Nephron (organoid): ENCODE results near the gene PIK3R5.
A peak's percentile ranks its signal among the peaks of the same experiment; 100 is the strongest.
"Not testable (repeated sequence)": the region's sequence is repeated elsewhere in the genome, so short reads cannot be mapped to it uniquely, and the experiment has no call there.

Experiments used
- H3K27ac Mint-ChIP-seq, 3 experiments: 2 replicates each; pipeline ENCODE4 v1.8.0; 2020; ENCODE audit warnings: mixed read lengths in 3 of 3, mild to moderate bottlenecking in 2 of 3, moderate library complexity in 1 of 3
- H3K27me3 Mint-ChIP-seq: 2 replicates; pipeline ENCODE4 v1.8.0; 2021; ENCODE audit warnings: low read depth, mild to moderate bottlenecking, moderate library complexity, mixed read lengths
- H3K36me3 Mint-ChIP-seq: 2 replicates; pipeline ENCODE4 v1.8.0; 2020; ENCODE audit warnings: low read depth, mixed read lengths
- H3K4me1 Mint-ChIP-seq: 2 replicates; pipeline ENCODE4 v1.8.0; 2020; ENCODE audit warnings: mixed read lengths
- H3K4me3 Mint-ChIP-seq, 3 experiments: 2 replicates each; pipeline ENCODE4 v1.8.0; 2020; ENCODE audit warnings: mild to moderate bottlenecking in 3 of 3, mixed read lengths in 3 of 3, moderate library complexity in 2 of 3
- H3K9me3 Mint-ChIP-seq: 2 replicates; pipeline ENCODE4 v1.8.0; 2020; ENCODE audit warnings: mixed read lengths
- TF ChIP-seq, protein P1 (sequence below), 3 experiments: fragments of 200-600 bp; sonication (generic); IDR thresholded peaks; one replicate each; pipeline ENCODE4 v1.5.0; 2021; ENCODE audit warnings: antibody characterized with exemption in 3 of 3; ENCODE audit not compliant: unreplicated experiment in 3 of 3

Gene PIK3R5

DNA sequence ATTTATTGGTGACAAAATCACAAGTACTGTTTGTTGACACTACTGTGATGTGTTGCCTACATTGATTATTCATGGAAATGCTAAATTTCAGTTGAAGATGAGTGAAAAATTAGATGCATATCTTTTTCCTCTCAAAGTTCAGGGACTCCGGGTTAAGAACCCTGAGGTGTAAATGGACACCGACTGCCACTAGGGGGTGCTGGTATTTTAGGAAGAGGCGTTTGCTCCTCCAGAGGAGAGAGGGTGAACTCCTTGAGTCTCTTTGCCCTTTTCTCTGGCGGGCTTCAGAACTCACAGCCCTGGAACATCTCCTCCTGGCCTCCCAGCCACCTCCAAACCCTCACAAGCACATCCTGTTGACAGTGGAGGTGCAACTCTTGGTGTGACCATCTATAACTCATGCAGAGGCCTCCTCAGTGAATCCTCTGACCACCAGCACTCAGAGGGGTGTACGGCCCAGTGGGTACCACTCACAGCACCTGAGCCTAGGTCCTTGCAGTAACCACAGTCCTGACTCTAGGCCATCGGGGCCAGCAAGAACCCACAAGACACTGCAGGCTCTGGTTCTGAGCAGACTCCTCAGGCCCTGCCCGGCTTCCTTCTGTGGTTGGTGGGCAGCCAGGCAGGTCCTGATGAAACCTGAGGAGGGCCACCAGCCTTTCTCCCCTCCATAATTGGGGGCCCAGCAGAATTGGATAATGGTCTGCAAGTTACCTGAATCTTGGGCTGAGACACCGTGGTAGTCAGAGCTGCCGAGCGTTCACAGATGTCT is 26.2 kb upstream of the PIK3R5 start:
- H3K9me3 Mint-ChIP-seq, result peaks cover 5% of the 10 kb centered on the region
- no peaks in the 10 kb centered on the region for H3K36me3 Mint-ChIP-seq

DNA sequence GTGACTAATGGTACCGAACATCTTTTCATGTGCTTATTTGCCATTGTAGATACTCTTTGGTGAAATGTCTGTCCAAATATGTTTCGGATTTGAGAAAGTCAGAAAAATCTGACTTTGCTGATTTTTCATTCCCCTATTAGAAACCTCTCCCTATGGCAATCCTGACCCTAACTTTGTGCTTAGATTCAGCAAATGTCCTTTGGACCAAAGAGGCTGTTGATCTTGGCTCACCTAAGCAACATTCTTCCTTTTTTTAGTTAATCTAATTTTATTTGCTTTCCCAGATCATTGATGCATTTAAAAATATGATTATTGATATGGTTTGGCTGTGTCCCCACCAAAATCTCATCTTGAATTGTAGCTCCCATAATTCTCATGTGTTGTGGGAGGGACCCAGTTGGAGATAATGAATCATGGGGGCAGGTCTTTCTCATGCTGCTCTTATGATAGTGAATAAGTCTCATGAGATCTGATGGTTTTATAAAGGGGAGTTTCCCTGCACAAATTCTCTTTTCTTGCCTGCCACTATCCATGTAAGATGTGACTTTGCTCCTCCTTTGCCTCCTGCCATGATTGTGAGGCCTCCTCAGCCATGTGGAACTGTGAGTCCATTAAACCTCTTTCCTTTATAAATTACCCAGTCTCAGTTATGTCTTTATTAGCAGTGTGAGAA is 22.9 kb upstream of the PIK3R5 start:
- not testable (repeated sequence) for H3K4me3 Mint-ChIP-seq, H3K4me1 Mint-ChIP-seq, H3K27ac Mint-ChIP-seq, H3K36me3 Mint-ChIP-seq, H3K27me3 Mint-ChIP-seq
- peaks cover 24% of the 10 kb centered on the region for H3K9me3 Mint-ChIP-seq

More for the DNA sequence above, 26.2 kb upstream of the PIK3R5 start:
- TF ChIP-seq, protein P1, sequence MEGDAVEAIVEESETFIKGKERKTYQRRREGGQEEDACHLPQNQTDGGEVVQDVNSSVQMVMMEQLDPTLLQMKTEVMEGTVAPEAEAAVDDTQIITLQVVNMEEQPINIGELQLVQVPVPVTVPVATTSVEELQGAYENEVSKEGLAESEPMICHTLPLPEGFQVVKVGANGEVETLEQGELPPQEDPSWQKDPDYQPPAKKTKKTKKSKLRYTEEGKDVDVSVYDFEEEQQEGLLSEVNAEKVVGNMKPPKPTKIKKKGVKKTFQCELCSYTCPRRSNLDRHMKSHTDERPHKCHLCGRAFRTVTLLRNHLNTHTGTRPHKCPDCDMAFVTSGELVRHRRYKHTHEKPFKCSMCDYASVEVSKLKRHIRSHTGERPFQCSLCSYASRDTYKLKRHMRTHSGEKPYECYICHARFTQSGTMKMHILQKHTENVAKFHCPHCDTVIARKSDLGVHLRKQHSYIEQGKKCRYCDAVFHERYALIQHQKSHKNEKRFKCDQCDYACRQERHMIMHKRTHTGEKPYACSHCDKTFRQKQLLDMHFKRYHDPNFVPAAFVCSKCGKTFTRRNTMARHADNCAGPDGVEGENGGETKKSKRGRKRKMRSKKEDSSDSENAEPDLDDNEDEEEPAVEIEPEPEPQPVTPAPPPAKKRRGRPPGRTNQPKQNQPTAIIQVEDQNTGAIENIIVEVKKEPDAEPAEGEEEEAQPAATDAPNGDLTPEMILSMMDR (IDR thresholded peaks at IDR 0.05; ENCODE audit: unreplicated experiment in 3 of 3), result peak; percentile 53 to 68 (median 60)
- Mint-ChIP-seq H3K4me1 (peaks cover 10% of the 10 kb centered on the region), H3K4me3 (no peak overlapping the region), H3K27me3 (peaks cover 14% of the 10 kb centered on the region), H3K27ac (no peak overlapping the region)

DNA sequence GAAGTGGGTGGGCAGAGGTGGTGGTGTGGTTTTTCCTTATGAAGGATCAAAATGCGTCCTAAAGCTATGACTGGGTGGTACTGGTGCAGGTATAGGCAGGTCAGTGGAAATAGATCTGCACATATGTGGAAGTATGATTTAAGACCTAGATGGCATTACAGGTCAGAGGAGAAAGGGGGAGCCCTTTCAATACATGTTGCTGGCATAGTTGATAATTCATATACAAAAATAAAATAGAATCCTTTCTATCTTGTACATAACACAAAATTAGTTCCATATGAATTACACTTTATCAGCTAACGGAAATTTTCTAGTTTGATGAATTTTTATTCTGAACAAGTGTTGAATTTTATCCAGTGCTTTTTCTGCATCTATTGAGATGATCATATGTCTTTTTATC is 20.8 kb upstream of the PIK3R5 start:
- Mint-ChIP-seq H3K36me3 (no peaks in the 10 kb centered on the region), H3K9me3 (peaks cover 23% of the 10 kb centered on the region), H3K27me3 (no peaks in the 10 kb centered on the region), H3K4me1 (no peaks in the 10 kb centered on the region), H3K27ac (no peak overlapping the region), H3K4me3 (no peak overlapping the region)
- TF ChIP-seq, protein P1 (IDR thresholded peaks at IDR 0.05; ENCODE audit: unreplicated experiment in 3 of 3), result no peak

DNA sequence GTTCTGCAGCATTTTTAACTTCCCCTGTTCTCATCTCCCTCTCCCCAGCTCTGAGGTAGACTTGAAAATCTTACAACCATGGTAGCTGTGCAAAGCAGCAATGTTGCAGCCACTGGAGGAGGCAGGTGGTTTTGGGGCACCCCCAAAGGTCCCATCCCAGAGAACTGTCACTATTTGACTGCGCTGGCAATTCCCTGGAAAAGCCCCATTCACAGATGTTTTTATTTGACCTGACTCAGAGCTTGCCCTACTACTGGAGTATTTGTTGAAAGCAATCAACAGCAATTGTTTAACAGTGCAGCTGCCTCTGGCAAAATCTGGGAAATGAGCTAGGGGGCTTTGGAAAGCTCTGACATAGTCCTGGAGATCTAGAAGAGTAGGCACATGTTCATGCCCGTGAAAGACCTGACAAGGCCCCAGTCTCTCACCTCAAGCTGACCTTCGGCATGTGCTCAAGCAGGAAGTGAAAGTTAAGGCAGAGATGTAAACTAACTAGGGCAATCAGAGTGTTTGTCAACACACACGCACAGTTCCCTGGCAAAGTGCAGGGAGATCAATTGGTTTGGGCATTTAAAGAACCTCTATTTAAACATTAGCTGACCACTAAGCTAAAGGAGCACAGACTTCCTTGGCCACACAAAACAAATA is 19.7 kb upstream of the PIK3R5 start:
- TF ChIP-seq, protein P1 (IDR thresholded peaks at IDR 0.05; ENCODE audit: unreplicated experiment in 3 of 3), result no peak
- Mint-ChIP-seq H3K27ac (no peak overlapping the region), H3K4me1 (no peaks in the 10 kb centered on the region), H3K27me3 (no peaks in the 10 kb centered on the region), H3K4me3 (no peak overlapping the region), H3K36me3 (no peaks in the 10 kb centered on the region), H3K9me3 (peaks cover 22% of the 10 kb centered on the region)

DNA sequence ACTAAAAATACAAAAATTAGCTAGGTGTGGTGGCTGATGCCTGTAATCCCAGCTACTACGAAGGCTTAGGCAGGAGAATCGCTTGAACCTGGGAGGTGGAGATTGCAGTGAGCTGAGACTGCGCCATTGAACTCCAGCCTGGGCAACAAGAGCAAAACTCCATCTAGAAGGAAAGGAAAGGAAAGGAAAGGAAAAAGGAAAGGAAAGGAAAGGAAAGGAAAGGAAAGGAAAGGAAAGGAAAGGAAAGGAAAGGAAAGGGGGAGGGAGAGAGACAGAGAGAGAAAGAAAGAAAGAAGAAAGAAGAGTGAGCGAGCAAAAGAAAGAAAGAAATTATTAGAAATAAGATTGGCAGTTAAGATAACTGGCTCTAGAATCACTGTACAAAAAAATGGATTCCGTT is 18.7 kb upstream of the PIK3R5 start:
- not testable (repeated sequence) for H3K27ac Mint-ChIP-seq, H3K27me3 Mint-ChIP-seq, H3K4me1 Mint-ChIP-seq, H3K4me3 Mint-ChIP-seq, H3K36me3 Mint-ChIP-seq
- peaks cover 22% of the 10 kb centered on the region for H3K9me3 Mint-ChIP-seq

DNA sequence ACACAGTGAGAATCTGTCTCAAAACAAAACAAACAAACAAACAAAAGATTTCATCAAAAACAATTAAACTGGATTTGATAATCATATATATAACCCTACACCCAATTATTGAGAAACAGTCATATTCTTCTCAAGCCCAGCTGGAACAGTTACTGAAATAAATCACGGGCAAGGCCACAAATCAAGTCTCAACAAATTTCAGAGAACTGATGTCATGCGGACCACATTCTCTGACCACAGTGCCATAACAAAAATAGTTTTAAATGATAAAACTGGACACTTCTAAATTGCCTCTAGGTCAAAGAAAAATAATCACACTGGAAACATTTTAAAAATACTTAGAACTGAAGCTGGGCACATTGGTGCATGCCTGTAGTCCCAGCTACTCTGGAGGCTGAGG is 15.9 kb upstream of the PIK3R5 start:
- H3K36me3 Mint-ChIP-seq, result no peaks in the 10 kb centered on the region
- TF ChIP-seq, protein P1 (IDR thresholded peaks at IDR 0.05; ENCODE audit: unreplicated experiment in 3 of 3), result no peak
- no peaks in the 10 kb centered on the region for H3K4me1 Mint-ChIP-seq
- no peak overlapping the region for H3K4me3 Mint-ChIP-seq
- no peaks in the 10 kb centered on the region for H3K27me3 Mint-ChIP-seq
- H3K9me3 Mint-ChIP-seq, result peaks cover 30% of the 10 kb centered on the region
- H3K27ac Mint-ChIP-seq, result no peak overlapping the region
